Stimulated activated effector memory CD8-positive, alpha-beta T cell treated with anti-CD3 and anti-CD28 coated beads, Interleukin-12 subunit alpha, Interleukin-12 subunit beta, amount 100 ng/mL, for 72 hours (primary cell): Measurements from ENCODE around the gene FAM171A2.

Source experiments
- ATAC-seq: fragments of 150-1000 bp; cut with Tn5 transposase; 2 replicates; pipeline ENCODE4 v1.10.0; 2021
- DNase-seq, 2 donors: peaks; one replicate each; pipeline ENCODE4 v3.0.0; 2021 to 2022; ENCODE audit warnings: low spot score in 2 of 2
- H3K27ac Mint-ChIP-seq: one replicate; pipeline ENCODE4 v1.8.0; 2022; ENCODE audit warnings: mild to moderate bottlenecking, mixed read lengths
- H3K36me3 Mint-ChIP-seq: one replicate; pipeline ENCODE4 v1.8.0; 2022; ENCODE audit warnings: mild to moderate bottlenecking, mixed read lengths
- H3K4me1 Mint-ChIP-seq: one replicate; pipeline ENCODE4 v1.8.0; 2022; ENCODE audit warnings: mixed read lengths
- H3K4me3 Mint-ChIP-seq: one replicate; pipeline ENCODE4 v1.8.0; 2022; ENCODE audit warnings: mild to moderate bottlenecking, mixed read lengths
- H3K9me3 Mint-ChIP-seq: one replicate; pipeline ENCODE4 v1.8.0; 2022; ENCODE audit warnings: mixed read lengths

FAM171A2 gene

DNA sequence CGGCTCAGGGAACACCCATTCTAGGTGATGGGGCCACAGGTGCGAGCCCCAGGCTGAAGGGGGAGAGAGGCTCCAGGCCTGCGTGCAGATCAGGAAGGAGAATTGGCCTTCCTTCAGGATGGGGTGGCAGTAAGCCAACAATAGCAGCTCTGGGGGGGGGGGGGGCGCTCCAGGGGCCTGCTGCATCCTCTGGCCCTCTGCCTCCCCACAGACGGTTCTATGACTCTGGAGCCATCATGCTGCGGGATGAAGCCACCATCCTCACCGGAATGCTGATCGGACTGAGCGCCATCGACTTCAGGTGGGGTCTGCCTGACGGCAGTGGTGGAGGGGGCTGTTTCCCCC is 49.2 kb downstream of the FAM171A2 start:
- H3K4me1 Mint-ChIP-seq, result peaks cover 24% of the 10 kb centered on the region
- no peak overlapping the region for H3K27ac Mint-ChIP-seq
- H3K4me3 Mint-ChIP-seq, result peak overlapping the region; percentile 72
- no peak for DNase-seq
- no peaks in the 10 kb centered on the region for H3K9me3 Mint-ChIP-seq
- no peak for ATAC-seq
- H3K36me3 Mint-ChIP-seq, result peaks cover 4% of the 10 kb centered on the region

DNA sequence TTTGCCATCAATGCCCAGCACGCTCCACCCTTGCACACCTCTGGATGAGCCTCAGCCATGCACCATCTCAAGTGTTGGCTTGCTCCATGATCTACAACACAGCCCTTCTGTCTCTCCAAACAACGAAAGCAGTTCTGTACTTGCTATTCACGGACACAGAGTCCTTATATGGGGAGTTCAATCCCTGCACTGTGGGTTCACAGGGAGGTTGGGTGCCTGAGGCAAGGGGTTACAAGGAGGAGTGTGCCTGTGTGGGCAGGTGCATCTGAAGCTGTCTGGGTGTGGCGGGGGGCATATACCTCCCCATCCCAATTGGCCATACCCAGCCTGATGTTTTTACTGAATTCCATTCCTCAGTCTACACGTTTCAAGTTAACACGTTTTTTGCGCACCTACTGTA is 49.6 kb downstream of the FAM171A2 start:
- no peaks in the 10 kb centered on the region for H3K9me3 Mint-ChIP-seq
- no peak overlapping the region for H3K27ac Mint-ChIP-seq
- no peak for ATAC-seq
- H3K4me3 Mint-ChIP-seq, result peak overlapping the region; percentile 72
- no peak for DNase-seq
- H3K36me3 Mint-ChIP-seq, result no peaks in the 10 kb centered on the region
- H3K4me1 Mint-ChIP-seq, result peaks cover 28% of the 10 kb centered on the region

DNA sequence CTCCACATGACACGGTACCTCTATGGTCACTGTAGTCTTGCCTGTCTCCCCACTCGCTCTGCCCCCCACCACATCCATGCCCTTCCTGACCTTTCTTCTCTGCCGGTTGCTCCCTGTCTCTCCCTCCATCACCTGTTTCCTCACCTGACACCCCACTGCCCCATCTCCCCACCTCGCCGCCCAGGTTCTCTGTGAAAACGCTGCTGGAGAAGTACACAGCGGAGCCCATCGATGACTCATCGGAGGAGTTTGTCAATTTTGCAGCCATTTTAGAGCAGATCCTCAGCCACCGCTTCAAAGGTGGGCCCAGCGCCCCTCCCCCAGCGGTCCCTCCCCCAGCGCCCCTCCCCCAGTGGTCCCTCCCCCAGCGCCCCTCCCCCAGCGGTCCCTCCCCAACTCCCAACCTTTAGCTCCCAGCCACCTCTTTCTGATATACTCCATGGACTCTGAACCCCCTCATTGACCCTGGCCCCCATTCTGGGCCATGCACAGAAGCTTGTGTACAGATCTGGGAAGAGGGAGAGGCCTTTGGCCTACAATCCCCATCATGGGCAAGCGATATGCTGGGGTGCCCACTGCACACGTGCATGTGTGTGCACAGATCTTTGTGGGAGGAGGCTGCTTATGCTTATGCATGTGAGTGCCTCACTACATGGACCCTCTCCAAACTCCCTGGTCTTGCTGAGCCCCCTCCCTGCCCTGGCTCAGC is 51.1 kb downstream of the FAM171A2 start:
- Mint-ChIP-seq H3K36me3 (no peaks in the 10 kb centered on the region), H3K9me3 (no peaks in the 10 kb centered on the region), H3K4me3 (no peak overlapping the region), H3K4me1 (peaks cover 32% of the 10 kb centered on the region), H3K27ac (no peak overlapping the region)
- DNase-seq, result no peak
- ATAC-seq, result no peak

DNA sequence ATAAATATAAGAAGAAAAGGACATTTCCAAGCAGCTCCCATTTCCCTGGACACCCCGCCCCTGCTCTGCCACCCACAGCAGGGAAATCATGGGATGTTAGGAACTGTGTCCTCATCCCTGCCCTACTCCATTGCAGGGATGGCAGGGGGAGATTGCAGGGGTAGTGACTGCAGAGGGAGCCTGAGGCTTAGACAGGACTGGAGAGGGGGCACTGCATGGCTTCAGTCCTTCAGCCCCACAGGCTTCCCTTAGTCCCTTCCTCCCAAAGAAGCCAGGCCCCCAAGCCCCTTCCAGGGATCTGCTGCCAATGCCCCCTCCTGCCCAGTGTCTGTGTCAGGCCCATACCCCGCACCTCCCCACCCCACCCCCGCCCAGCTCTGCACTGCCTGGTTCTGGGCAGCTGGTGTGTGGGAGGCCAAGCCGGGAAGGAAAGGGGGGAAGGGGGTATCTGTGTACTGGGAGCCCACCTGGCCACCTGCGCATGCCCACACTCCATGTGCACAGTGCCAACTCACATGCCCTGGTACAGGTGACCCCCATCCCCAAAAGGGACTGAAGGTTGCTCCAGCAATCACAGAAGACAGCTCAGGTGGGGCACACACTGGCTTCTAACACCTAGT is 52.0 kb downstream of the FAM171A2 start:
- H3K4me3 Mint-ChIP-seq, result no peak overlapping the region
- peaks cover 41% of the 10 kb centered on the region for H3K4me1 Mint-ChIP-seq
- DNase-seq, result no peak
- no peaks in the 10 kb centered on the region for H3K9me3 Mint-ChIP-seq
- H3K36me3 Mint-ChIP-seq, result no peaks in the 10 kb centered on the region
- no peak overlapping the region for H3K27ac Mint-ChIP-seq
- ATAC-seq, result no peak

DNA sequence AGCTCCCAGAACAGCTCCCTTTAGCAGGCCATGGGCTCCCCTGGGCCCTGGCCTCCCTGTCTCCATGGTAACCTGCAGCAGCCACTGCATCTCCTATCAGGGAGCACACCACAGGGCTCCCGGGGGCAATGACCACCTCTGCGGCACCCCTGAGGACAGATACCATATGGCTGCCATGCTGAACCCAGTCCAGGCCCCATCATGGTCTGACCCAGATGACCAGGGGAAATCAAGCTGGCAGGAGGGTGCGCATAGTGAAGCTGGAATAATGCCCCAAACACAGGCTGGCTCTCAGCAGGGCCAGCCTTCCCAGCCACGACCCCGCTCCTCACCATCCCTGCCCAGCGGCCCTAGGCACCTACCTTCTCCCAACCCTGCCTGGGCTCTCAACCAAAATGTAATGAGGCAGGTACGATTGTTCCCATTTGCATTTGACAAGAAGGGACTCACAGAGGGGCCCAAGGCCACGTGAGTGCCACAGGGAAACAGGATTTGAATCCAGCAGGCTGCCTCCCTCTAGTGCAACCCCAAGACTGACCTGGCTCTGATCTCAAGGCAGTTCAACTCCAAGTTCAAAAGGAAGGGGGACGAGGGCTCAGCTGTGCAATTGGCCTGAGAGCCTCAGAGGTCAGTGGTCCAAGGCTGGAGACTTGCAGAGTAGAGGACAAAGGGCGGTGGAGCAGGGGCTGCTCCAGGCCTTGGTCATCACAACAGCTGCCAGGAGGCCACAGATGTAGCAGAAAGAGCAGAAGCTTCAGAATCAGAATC is 52.9 kb downstream of the FAM171A2 start:
- Mint-ChIP-seq H3K9me3 (no peaks in the 10 kb centered on the region), H3K27ac (no peak overlapping the region), H3K4me3 (no peak overlapping the region), H3K36me3 (no peaks in the 10 kb centered on the region), H3K4me1 (peaks cover 35% of the 10 kb centered on the region)
- ATAC-seq, result no peak
- DNase-seq, result no peak

DNA sequence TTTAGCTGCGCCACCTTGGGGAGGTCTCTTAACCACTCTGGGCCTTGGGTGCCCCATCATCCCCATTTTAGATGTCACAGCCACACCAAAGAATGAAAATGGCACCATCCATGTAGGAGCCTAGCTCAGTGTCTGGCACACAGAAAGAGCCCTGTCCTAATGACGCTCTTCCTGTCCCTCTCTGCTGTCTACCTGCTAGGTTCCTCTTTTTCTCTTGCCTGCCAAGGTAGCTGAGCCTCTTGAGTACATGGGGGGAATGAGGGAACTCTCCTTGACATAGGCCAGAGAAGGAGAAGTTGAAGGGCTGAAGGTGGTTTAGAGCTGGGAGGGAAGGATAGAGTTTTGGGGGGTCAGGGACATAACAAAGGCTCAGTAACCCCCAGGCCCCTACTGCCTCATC is 53.5 kb downstream of the FAM171A2 start:
- Mint-ChIP-seq H3K36me3 (no peaks in the 10 kb centered on the region), H3K4me3 (peak overlapping the region; percentile 32), H3K27ac (no peak overlapping the region), H3K4me1 (peaks cover 30% of the 10 kb centered on the region), H3K9me3 (no peaks in the 10 kb centered on the region)
- no peak for DNase-seq
- no peak for ATAC-seq

DNA sequence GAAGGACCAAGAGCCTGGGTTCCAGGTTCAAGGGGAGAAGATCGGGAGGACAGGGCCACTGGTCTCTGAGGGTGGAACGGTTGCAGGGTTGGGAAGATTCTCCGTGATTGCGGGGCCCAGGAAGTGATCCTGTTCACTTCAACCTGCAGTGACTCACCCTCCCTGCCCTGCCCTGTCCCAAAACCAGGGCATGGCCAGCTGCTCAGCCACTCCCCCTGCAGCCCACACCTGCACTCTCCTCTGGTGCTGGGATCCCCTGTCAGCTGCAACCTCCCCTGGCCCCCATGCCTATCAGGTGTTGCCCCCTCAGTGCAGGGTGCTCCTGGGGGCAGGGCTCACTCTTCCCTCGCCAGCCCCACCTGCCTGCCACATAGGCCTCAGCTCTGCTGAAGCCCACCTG is 54.2 kb downstream of the FAM171A2 start:
- H3K4me1 Mint-ChIP-seq, result peaks cover 30% of the 10 kb centered on the region
- ATAC-seq, result no peak
- H3K27ac Mint-ChIP-seq, result no peak overlapping the region
- DNase-seq, result no peak
- H3K9me3 Mint-ChIP-seq, result no peaks in the 10 kb centered on the region
- H3K4me3 Mint-ChIP-seq, result peak overlapping the region; percentile 32
- H3K36me3 Mint-ChIP-seq, result no peaks in the 10 kb centered on the region

DNA sequence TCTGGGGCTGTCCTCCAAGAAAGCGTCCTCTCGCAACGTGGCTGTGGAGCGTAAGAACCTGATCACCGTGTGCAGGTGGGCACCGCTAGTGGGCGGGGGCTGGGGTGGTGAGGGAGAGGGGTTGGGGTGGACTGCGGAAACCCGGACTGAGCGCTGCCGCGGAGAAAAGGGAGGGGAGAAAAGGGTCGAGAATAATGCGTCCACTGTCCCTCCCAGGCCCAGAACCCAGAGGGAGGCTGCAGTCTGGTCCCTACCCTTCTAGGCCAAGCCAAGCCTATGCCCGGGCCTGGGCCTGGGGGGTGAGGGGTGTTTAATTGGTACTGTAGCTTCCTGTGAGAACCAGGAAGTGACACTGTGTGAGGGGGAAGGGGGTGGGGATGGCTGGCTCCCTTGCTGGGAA is 54.8 kb downstream of the FAM171A2 start:
- no peaks in the 10 kb centered on the region for H3K9me3 Mint-ChIP-seq
- DNase-seq, result no peak

DNA sequence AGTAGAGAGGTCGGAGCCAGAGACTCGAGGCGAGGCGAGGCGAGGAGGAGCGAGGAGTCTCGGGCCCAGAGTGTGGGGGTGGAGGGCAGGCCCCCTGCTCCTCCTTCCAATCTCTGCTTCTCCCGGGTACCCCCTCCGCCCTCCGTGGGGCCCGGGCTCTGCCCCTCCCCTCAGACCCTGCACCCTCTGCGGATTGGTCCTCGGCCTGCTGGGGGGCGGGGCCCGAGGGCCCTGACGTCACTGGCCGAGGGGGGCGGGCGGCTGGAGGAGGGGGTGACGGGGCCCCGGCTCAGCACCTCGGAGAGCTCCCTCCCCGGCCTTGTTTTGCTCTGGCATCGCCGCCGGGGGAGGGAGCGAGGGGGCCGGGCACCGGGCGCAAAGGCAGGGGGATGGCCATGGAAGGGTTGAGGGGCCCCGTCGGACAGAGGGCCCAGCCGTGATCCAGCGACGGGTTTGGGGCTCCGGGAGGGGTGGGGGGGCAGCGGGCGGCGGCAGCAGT is 55.3 kb downstream of the FAM171A2 start, which contains the start of gene RUNDC3A:
TSS of gene RUNDC3A (plus strand) at position 282 of the 499 bp plus-strand sequence. CDS start 232 bp downstream, outside the sequence.
- Mint-ChIP-seq H3K4me1 (peaks cover 34% of the 10 kb centered on the region), H3K9me3 (no peaks in the 10 kb centered on the region), H3K27ac (no peak within 1 kb of the TSS), H3K4me3 (peak within 1 kb of the TSS; percentile 32), H3K36me3 (no peaks in the 10 kb centered on the region)
- ATAC-seq, result peak; percentile 90
- DNase-seq, result peak; percentile 82 to 89

More for the DNA sequence above, 54.8 kb downstream of the FAM171A2 start:
- no peak for ATAC-seq
- Mint-ChIP-seq H3K4me1 (peaks cover 33% of the 10 kb centered on the region), H3K27ac (no peak overlapping the region), H3K36me3 (no peaks in the 10 kb centered on the region), H3K4me3 (peak overlapping the region; percentile 32)

DNA sequence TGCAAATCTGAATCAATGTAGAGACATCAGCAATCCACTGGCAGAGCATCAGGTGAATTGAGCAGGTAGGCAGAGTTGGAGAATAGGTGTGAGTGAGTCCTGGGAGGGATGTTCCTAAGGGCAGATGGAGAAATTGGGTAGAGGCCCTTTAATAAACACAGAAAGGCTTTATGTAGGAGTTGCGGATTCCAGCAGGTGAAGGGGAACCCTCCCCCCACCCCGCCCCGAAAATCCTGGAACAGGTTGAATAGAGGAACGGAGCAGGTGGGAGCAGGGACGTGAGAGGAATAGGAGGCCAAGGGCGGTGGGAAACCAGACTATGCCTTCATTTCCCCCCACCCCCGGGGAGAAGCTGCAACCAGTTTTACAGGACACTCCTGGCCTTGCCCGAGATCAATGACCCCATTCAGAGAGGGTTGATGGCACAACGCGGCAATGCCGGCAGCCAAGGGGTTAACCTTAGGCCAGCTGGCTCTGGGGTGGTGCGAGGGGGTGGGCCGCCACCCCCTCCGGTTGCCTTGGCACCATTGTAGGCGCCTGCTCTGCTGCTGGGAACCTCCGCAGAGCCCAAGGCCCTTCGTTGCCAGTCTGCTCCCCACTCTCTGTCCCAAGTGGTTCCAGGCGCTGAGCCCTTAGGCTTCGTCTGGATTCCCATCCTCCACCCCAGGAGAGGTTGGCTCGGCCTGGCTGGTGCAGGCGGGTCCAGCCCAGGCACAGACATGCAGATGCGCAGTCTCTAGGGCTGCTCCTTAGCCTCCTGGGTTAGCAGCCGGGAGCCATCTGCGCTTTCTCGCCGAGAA is 56.1 kb downstream of the FAM171A2 start:
- Mint-ChIP-seq H3K9me3 (no peaks in the 10 kb centered on the region), H3K36me3 (no peaks in the 10 kb centered on the region), H3K4me3 (peak overlapping the region; percentile 32), H3K4me1 (peaks cover 34% of the 10 kb centered on the region), H3K27ac (no peak overlapping the region)
- no peak for DNase-seq
- peak; percentile 53 for ATAC-seq

DNA sequence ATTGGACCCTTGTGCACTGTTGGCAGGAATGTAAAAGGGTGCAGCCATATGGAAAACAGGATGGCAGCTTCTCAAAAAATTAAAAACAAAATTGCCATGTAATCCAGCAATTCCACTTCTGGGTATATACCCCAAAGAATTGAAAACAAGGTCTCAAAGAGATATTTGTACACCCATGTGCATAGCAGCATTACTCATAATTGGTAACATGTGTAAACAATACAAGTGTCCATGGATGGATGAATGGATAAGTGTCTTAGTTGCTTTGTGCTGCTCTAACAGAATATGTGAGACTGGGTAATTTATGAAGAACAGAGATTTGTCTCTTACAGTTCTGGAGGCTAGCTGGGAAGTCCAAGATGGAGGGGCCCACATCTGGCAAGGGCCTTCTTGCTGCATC is 59.0 kb downstream of the FAM171A2 start:
- ATAC-seq, result no peak
- no peak for DNase-seq
- H3K4me3 Mint-ChIP-seq, result no peak overlapping the region
- no peaks in the 10 kb centered on the region for H3K36me3 Mint-ChIP-seq
- H3K9me3 Mint-ChIP-seq, result no peaks in the 10 kb centered on the region
- peaks cover 30% of the 10 kb centered on the region for H3K4me1 Mint-ChIP-seq
- H3K27ac Mint-ChIP-seq, result no peak overlapping the region
